HepG2 (cell line): ENCODE data around the gene GCNT4. TPM values are rescaled to one million over a fixed set of nuclear protein-coding genes. Genes with fewer than 3 reads are reported as not detected.

Experiments
- AHDC1 ChIP-seq: sonication (generic); formaldehyde crosslinking; IDR thresholded peaks from 2 replicates; pipeline ENCODE4 v1.5.1; 2020; ENCODE audit warnings: mild to moderate bottlenecking, missing genetic modification reagents, borderline replicate concordance
- ATF5 ChIP-seq: sonication (generic); formaldehyde crosslinking; IDR thresholded peaks from 2 replicates; pipeline ENCODE4 v1.4.0; 2020; ENCODE audit warnings: mild to moderate bottlenecking, low read depth, missing genetic modification reagents
- CENPX ChIP-seq: sonication (generic); formaldehyde crosslinking; IDR thresholded peaks from 2 replicates; pipeline ENCODE4 v1.9.0; 2021; ENCODE audit warnings: mild to moderate bottlenecking, missing genetic modification reagents, moderate library complexity
- FOXO4 ChIP-seq: sonication (generic); formaldehyde crosslinking; conservative IDR thresholded peaks from 2 replicates; pipeline ENCODE4 v1.8.1; 2023; ENCODE audit warnings: missing genetic modification reagents
- HMGXB4 ChIP-seq, 2 experiments: sonication (generic) in 1 of 2; formaldehyde crosslinking in 1 of 2; IDR thresholded peaks; 2 replicates each; pipeline versions ENCODE4 v1.4.0 to v1.6.1; 2018 to 2020; ENCODE audit warnings: missing genetic modification reagents in 2 of 2, borderline replicate concordance in 1 of 2, low read depth in 1 of 2, mild to moderate bottlenecking in 1 of 2, missing biosample characterization in 1 of 2
- KDM3A ChIP-seq: IDR thresholded peaks from 2 replicates; pipeline ENCODE4 v1.6.1; 2018; ENCODE audit warnings: low read depth, missing compliant biosample characterization
- SMARCE1 ChIP-seq: fragments of 450-650 bp; IDR thresholded peaks from 2 replicates; pipeline ENCODE4 v1.6.1; 2017; ENCODE audit warnings: borderline replicate concordance
- THAP9 ChIP-seq: sonication (generic); formaldehyde crosslinking; IDR thresholded peaks from 2 replicates; pipeline ENCODE4; 2020; ENCODE audit warnings: missing genetic modification reagents, mild to moderate bottlenecking, borderline replicate concordance
- ZNF24 ChIP-seq: fragments of 450-650 bp; IDR thresholded peaks from 2 replicates; pipeline ENCODE4 v1.6.1; 2017; ENCODE audit warnings: antibody characterized with exemption, mild to moderate bottlenecking
- ZNF296 ChIP-seq: sonication (generic); formaldehyde crosslinking; conservative IDR thresholded peaks from 2 replicates; pipeline ENCODE4 v1.5.0; 2020; ENCODE audit warnings: mild to moderate bottlenecking, missing genetic modification reagents
- ZNF569 ChIP-seq: sonication (generic); formaldehyde crosslinking; IDR thresholded peaks from 2 replicates; pipeline ENCODE4 v1.5.0; 2020; ENCODE audit warnings: mild to moderate bottlenecking, missing genetic modification reagents, moderate library complexity, borderline replicate concordance
- ZUFSP ChIP-seq: sonication (generic); formaldehyde crosslinking; IDR thresholded peaks from 2 replicates; pipeline ENCODE4 v1.9.0; 2021; ENCODE audit warnings: missing genetic modification reagents, mild to moderate bottlenecking, borderline replicate concordance
- polyA plus RNA-seq, 8 experiments: library from polyadenylated mRNA; depleted of rRNA in 3 of 8; stranded (reverse) in 7 of 8; unstranded in 1 of 8; fragments of >200 nt; fragmentation: Illumina TruSeq in 4 of 8; extraction: Trizol in 4 of 8; gene quantifications; 2 replicates each; pipeline versions ENCODE4 v1.2.1 to v1.2.3, GENCODE V29; 2011 to 2016; ENCODE audit warnings: low read depth in 4 of 8, missing spikeins in 1 of 8, mixed read lengths in 1 of 8; ENCODE audit not compliant: insufficient read depth in 1 of 8
- total RNA-seq, 5 experiments: library from RNA; depleted of rRNA; stranded (reverse); fragments of >200 nt; fragmentation: Illumina TruSeq; extraction: Trizol; gene quantifications; 2 replicates each; pipeline ENCODE4 v1.2.3, GENCODE V29; 2016; ENCODE audit warnings: low read depth in 1 of 5

Gene GCNT4
- total and polyA plus RNA-seq, 2 of the 13 experiments (the other 11 are each of a cell fraction or from before 2014, with no cell fraction given) = 0.22 to 0.38 TPM

GRCh38 chr5:75020016-75020656, 32.2 kb downstream of the GCNT4 start (continued):
- TF ChIP-seq HMGXB4 (CRISPR knock-in tag; IDR thresholded peaks at IDR 0.05; ENCODE audit: borderline replicate concordance in 1 of 2, low read depth in 1 of 2) = peak in 1 of 2 experiments; percentile 25; a peak in 1 of 4 replicates
- TF ChIP-seq KDM3A (CRISPR knock-in tag) = no peak
- no peak for TF ChIP-seq ZNF24
- no peak for TF ChIP-seq ATF5
- TF ChIP-seq ZNF569 = no peak
- TF ChIP-seq CENPX = no peak
- TF ChIP-seq ZUFSP = no peak
- TF ChIP-seq THAP9 (CRISPR knock-in tag) = no peak
- no peak for TF ChIP-seq SMARCE1
- TF ChIP-seq ZNF296 = no peak
- TF ChIP-seq FOXO4 (CRISPR knock-in tag) = no peak
- no peak for TF ChIP-seq AHDC1
